RPMI7951 (cell line): ENCODE measurements around the gene PCK2. TPM values are rescaled to one million over a fixed set of nuclear protein-coding genes. Genes with fewer than 3 reads are reported as not detected.

Experiments
- DNase-seq: peaks from one replicate; pipeline ENCODE4 v3.0.0-alpha.2; 2012; ENCODE audit warnings: low read depth
- total RNA-seq: library from RNA; depleted of rRNA; stranded (reverse); fragments of >200 nt; shearing (Covaris generic); gene quantifications from 2 replicates; pipeline ENCODE4 v1.2.3, GENCODE V29; 2014

The PCK2 gene
- total RNA-seq, 1 experiment from 2014 or later, result 12.3 TPM

- DNase-seq, result no peak
Measured at GRCh38 chr14:24060984-24061913, 32.9 kb upstream of the PCK2 start.

- no peak for DNase-seq
Measured at GRCh38 chr14:24062216-24062980, 31.7 kb upstream of the PCK2 start.

GRCh38 chr14:24063263-24063836 lies 30.8 kb upstream of the PCK2 start:
- no peak for DNase-seq

GRCh38 chr14:24064091-24064795 lies 29.9 kb upstream of the PCK2 start:
- DNase-seq, result no peak

GRCh38 chr14:24064856-24065255 lies 29.3 kb upstream of the PCK2 start:
- DNase-seq, result no peak

GRCh38 chr14:24065408-24065807 lies 28.7 kb upstream of the PCK2 start:
- no peak for DNase-seq

GRCh38 chr14:24066496-24067132 lies 27.5 kb upstream of the PCK2 start:
- DNase-seq, result no peak

- DNase-seq, result no peak
Measured at GRCh38 chr14:24067133-24068082, 26.7 kb upstream of the PCK2 start.

- DNase-seq, result no peak
Measured at GRCh38 chr14:24068711-24069410, 25.2 kb upstream of the PCK2 start.

- DNase-seq, result no peak
Measured at GRCh38 chr14:24069411-24069735, 24.7 kb upstream of the PCK2 start.

- no peak for DNase-seq
Measured at GRCh38 chr14:24070285-24071143, 23.6 kb upstream of the PCK2 start.

GRCh38 chr14:24071144-24071697 lies 22.9 kb upstream of the PCK2 start, which contains the start of gene CPNE6:
Gene CPNE6, plus strand, starts transcription at chr14:24071562. Its CDS starts 1,375 bp downstream, at chr14:24072937.
- no peak for DNase-seq

GRCh38 chr14:24071836-24072430 lies 22.2 kb upstream of the PCK2 start:
- no peak for DNase-seq

- no peak for DNase-seq
Measured at GRCh38 chr14:24072436-24072835, 21.7 kb upstream of the PCK2 start.

GRCh38 chr14:24072881-24073877 lies 20.9 kb upstream of the PCK2 start:
- DNase-seq, result no peak

- no peak for DNase-seq
Measured at GRCh38 chr14:24074625-24075484, 19.3 kb upstream of the PCK2 start.
